Mammary epithelial cell (primary cell): Measurements from ENCODE around the gene TAAR9.

Experiments
- EZH2 ChIP-seq: IDR thresholded peaks from 2 replicates; pipeline ENCODE4 v1.6.1; 2012; ENCODE audit warnings: low read length, inconsistent platforms, borderline replicate concordance
- TF ChIP-seq, protein P1 (sequence below), 2 donors: IDR thresholded peaks in 1 of 2; conservative IDR thresholded peaks in 1 of 2; 2 replicates each; pipeline ENCODE4 v1.5.1; 2011 to 2012; ENCODE audit warnings: inconsistent platforms in 2 of 2, low read length in 2 of 2, mild to moderate bottlenecking in 2 of 2, control low read depth in 1 of 2, low read depth in 1 of 2; ENCODE audit not compliant: insufficient read depth in 1 of 2; ENCODE audit errors: extremely low read depth in 1 of 2

DNA sequence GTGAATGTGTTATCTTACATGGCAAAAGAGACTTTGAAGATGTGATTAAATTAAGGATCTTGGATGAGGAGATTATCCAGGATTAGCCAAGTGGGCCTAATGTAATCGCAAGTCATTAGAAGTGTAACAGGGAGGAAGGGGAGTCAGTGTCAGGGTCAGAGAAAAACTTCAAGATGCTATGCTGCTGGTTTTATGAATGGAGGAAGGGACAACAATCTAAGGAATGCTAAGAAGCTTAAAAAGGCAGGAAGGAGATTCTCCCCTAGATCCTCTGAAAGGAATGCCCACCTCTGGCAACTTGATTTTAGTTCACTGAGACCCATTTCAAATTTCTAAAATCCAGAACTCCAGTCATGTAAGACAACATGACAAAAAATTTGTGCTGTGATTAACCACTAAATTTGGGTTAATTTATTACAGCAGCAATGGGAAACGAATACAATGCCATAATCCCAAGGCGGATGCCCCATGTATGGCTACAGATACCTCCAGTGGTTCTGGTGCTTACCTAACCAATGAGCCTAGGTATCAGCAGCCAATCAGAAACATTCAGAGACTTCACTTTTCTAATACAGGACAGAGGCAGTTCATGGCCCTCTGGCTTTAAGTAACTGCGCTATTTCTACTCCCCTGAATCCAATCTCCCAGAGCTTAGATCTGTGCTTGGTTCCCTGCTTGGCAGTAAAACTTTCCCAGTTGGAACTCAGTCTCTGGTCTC is 10.8 kb downstream of the TAAR9 start:
- TF ChIP-seq, protein P1, sequence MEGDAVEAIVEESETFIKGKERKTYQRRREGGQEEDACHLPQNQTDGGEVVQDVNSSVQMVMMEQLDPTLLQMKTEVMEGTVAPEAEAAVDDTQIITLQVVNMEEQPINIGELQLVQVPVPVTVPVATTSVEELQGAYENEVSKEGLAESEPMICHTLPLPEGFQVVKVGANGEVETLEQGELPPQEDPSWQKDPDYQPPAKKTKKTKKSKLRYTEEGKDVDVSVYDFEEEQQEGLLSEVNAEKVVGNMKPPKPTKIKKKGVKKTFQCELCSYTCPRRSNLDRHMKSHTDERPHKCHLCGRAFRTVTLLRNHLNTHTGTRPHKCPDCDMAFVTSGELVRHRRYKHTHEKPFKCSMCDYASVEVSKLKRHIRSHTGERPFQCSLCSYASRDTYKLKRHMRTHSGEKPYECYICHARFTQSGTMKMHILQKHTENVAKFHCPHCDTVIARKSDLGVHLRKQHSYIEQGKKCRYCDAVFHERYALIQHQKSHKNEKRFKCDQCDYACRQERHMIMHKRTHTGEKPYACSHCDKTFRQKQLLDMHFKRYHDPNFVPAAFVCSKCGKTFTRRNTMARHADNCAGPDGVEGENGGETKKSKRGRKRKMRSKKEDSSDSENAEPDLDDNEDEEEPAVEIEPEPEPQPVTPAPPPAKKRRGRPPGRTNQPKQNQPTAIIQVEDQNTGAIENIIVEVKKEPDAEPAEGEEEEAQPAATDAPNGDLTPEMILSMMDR (conservative IDR thresholded peaks at IDR 0.05 in 1 of 2, IDR thresholded peaks at IDR 0.05 in 1 of 2; ENCODE audit: extremely low read depth in 1 of 2, insufficient read depth in 1 of 2, low read depth in 1 of 2, low read length in 2 of 2), result no peak
- no peak for TF ChIP-seq EZH2
